HEK293 (cell line): ENCODE measurements around the gene NR2C2.
A peak's percentile ranks its signal among the peaks of the same experiment; 100 is the strongest.

Source experiments
- HOXC10 ChIP-seq: sonication (generic); formaldehyde crosslinking; IDR thresholded peaks from 2 replicates; pipeline ENCODE4 v1.8.1; 2023; ENCODE audit warnings: mild to moderate bottlenecking, missing genetic modification reagents
- OVOL3 ChIP-seq: fragments of 450-650 bp; formaldehyde crosslinking; IDR thresholded peaks from 2 replicates; pipeline ENCODE4 v1.5.1; 2016; ENCODE audit warnings: missing biosample characterization, missing genetic modification characterization
- PBX3 ChIP-seq: sonication (generic); formaldehyde crosslinking; IDR thresholded peaks from 2 replicates; pipeline ENCODE4 v1.8.1; 2022; ENCODE audit warnings: mild to moderate bottlenecking, moderate library complexity, missing genetic modification reagents
- RBAK ChIP-seq: fragments of 450-650 bp; formaldehyde crosslinking; IDR thresholded peaks from 2 replicates; pipeline ENCODE4 v1.5.1; 2016; ENCODE audit warnings: missing biosample characterization, missing genetic modification characterization
- ZFP37 ChIP-seq: fragments of 450-650 bp; formaldehyde crosslinking; IDR thresholded peaks from 2 replicates; pipeline ENCODE4 v1.5.1; 2016; ENCODE audit warnings: missing biosample characterization, missing genetic modification characterization
- ZNF10 ChIP-seq: fragments of 450-650 bp; formaldehyde crosslinking; IDR thresholded peaks from 2 replicates; pipeline ENCODE4 v1.5.1; 2017; ENCODE audit warnings: missing biosample characterization, missing genetic modification characterization
- ZNF140 ChIP-seq: fragments of 450-650 bp; formaldehyde crosslinking; IDR thresholded peaks from 2 replicates; pipeline ENCODE4 v1.5.1; 2016; ENCODE audit warnings: missing biosample characterization, missing genetic modification characterization
- ZNF184 ChIP-seq: fragments of 450-650 bp; IDR thresholded peaks from 2 replicates; pipeline ENCODE4 v1.5.1; 2018; ENCODE audit warnings: missing biosample characterization, mild to moderate bottlenecking, missing genetic modification characterization
- ZNF223 ChIP-seq: fragments of 450-650 bp; formaldehyde crosslinking; IDR thresholded peaks from 2 replicates; pipeline ENCODE4 v1.5.1; 2016; ENCODE audit warnings: missing biosample characterization, missing genetic modification characterization
- TF ChIP-seq, protein P1 (sequence below): fragments of 450-650 bp; formaldehyde crosslinking; IDR thresholded peaks from 2 replicates; pipeline ENCODE4 v1.5.1; 2016; ENCODE audit warnings: missing biosample characterization, missing genetic modification characterization
- TF ChIP-seq, protein P2 (sequence below): fragments of 450-650 bp; formaldehyde crosslinking; IDR thresholded peaks from 2 replicates; pipeline ENCODE4 v1.5.1; 2016; ENCODE audit warnings: missing biosample characterization, missing genetic modification characterization

GRCh38 chr3:14962762-14963161, 15.4 kb downstream of the NR2C2 start:
- TF ChIP-seq ZFP37 (tag by site-specific recombination) (no peak), ZNF10 (tag by site-specific recombination) (no peak), HOXC10 (CRISPR knock-in tag) (no peak), RBAK (tag by site-specific recombination) (no peak), PBX3 (CRISPR knock-in tag) (no peak), ZNF223 (tag by site-specific recombination) (no peak), ZNF140 (no peak), ZNF184 (no peak), OVOL3 (tag by site-specific recombination) (no peak)
- TF ChIP-seq, protein P1, sequence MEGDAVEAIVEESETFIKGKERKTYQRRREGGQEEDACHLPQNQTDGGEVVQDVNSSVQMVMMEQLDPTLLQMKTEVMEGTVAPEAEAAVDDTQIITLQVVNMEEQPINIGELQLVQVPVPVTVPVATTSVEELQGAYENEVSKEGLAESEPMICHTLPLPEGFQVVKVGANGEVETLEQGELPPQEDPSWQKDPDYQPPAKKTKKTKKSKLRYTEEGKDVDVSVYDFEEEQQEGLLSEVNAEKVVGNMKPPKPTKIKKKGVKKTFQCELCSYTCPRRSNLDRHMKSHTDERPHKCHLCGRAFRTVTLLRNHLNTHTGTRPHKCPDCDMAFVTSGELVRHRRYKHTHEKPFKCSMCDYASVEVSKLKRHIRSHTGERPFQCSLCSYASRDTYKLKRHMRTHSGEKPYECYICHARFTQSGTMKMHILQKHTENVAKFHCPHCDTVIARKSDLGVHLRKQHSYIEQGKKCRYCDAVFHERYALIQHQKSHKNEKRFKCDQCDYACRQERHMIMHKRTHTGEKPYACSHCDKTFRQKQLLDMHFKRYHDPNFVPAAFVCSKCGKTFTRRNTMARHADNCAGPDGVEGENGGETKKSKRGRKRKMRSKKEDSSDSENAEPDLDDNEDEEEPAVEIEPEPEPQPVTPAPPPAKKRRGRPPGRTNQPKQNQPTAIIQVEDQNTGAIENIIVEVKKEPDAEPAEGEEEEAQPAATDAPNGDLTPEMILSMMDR (tag by site-specific recombination): no peak
- TF ChIP-seq, protein P2, sequence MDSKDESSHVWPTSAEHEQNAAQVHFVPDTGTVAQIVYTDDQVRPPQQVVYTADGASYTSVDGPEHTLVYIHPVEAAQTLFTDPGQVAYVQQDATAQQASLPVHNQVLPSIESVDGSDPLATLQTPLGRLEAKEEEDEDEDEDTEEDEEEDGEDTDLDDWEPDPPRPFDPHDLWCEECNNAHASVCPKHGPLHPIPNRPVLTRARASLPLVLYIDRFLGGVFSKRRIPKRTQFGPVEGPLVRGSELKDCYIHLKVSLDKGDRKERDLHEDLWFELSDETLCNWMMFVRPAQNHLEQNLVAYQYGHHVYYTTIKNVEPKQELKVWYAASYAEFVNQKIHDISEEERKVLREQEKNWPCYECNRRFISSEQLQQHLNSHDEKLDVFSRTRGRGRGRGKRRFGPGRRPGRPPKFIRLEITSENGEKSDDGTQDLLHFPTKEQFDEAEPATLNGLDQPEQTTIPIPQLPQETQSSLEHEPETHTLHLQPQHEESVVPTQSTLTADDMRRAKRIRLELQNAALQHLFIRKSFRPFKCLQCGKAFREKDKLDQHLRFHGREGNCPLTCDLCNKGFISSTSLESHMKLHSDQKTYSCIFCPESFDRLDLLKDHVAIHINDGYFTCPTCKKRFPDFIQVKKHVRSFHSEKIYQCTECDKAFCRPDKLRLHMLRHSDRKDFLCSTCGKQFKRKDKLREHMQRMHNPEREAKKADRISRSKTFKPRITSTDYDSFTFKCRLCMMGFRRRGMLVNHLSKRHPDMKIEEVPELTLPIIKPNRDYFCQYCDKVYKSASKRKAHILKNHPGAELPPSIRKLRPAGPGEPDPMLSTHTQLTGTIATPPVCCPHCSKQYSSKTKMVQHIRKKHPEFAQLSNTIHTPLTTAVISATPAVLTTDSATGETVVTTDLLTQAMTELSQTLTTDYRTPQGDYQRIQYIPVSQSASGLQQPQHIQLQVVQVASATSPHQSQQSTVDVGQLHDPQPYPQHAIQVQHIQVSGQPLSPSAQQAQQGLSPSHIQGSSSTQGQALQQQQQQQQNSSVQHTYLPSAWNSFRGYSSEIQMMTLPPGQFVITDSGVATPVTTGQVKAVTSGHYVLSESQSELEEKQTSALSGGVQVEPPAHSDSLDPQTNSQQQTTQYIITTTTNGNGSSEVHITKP (tag by site-specific recombination): peak; percentile 55
